Ishikawa (cell line): ENCODE measurements around the gene TRPM1.

Source experiments
- CEBPB ChIP-seq: IDR thresholded peaks from 2 replicates; pipeline ENCODE4 v1.6.1; 2012
- CREB1 ChIP-seq: IDR thresholded peaks from 2 replicates; pipeline ENCODE4 v1.6.1; 2012; ENCODE audit warnings: low read depth
- EGR1 ChIP-seq: IDR thresholded peaks from 2 replicates; pipeline ENCODE4 v1.6.1; 2012
- EP300 ChIP-seq: IDR thresholded peaks from 2 replicates; pipeline ENCODE4 v1.6.1; 2012; ENCODE audit warnings: borderline replicate concordance
- FOXM1 ChIP-seq: IDR thresholded peaks from 2 replicates; pipeline ENCODE4 v1.6.1; 2012; ENCODE audit warnings: low read depth, borderline replicate concordance
- MAX ChIP-seq: IDR thresholded peaks from 2 replicates; pipeline ENCODE4 v1.6.1; 2012
- NFIC ChIP-seq: IDR thresholded peaks from 2 replicates; pipeline ENCODE4 v1.6.1; 2012
- RAD21 ChIP-seq: IDR thresholded peaks from 2 replicates; pipeline ENCODE4 v1.6.1; 2012; ENCODE audit warnings: low read depth
- REST ChIP-seq: IDR thresholded peaks from 2 replicates; pipeline ENCODE4 v1.6.1; 2012; ENCODE audit warnings: low read depth, mild to moderate bottlenecking
- TAF1 ChIP-seq: IDR thresholded peaks from 2 replicates; pipeline ENCODE4 v1.6.1; 2012; ENCODE audit warnings: low read depth, mild to moderate bottlenecking
- TCF12 ChIP-seq: IDR thresholded peaks from 2 replicates; pipeline ENCODE4 v1.6.1; 2012; ENCODE audit warnings: low read depth
- TEAD4 ChIP-seq: IDR thresholded peaks from 2 replicates; pipeline ENCODE4 v1.6.1; 2012
- USF1 ChIP-seq: IDR thresholded peaks from 2 replicates; pipeline ENCODE4 v1.6.1; 2012
- YY1 ChIP-seq: IDR thresholded peaks from 2 replicates; pipeline ENCODE4 v1.6.1; 2012; ENCODE audit warnings: low read depth
- ZBTB7A ChIP-seq: IDR thresholded peaks from 2 replicates; pipeline ENCODE4 v1.6.1; 2012; ENCODE audit warnings: low read depth

TRPM1 gene

GRCh38 chr15:31136607-31137328 lies 35.2 kb upstream of the TRPM1 start:
- TF ChIP-seq TCF12 (no peak), RAD21 (no peak), MAX (no peak), FOXM1 (no peak), EP300 (no peak), USF1 (no peak)

- TF ChIP-seq YY1 (no peak), TCF12 (no peak), CEBPB (no peak), MAX (no peak), EGR1 (no peak), CREB1 (no peak), RAD21 (no peak), NFIC (no peak), EP300 (no peak), USF1 (no peak), TEAD4 (no peak)
Observed at GRCh38 chr15:31136016-31136415, 34.5 kb upstream of the TRPM1 start.

GRCh38 chr15:31135523-31135922 lies 34.0 kb upstream of the TRPM1 start:
- TF ChIP-seq REST, result no peak
- no peak for TF ChIP-seq CREB1
- no peak for TF ChIP-seq ZBTB7A
- no peak for TF ChIP-seq TEAD4
- TF ChIP-seq MAX, result no peak

GRCh38 chr15:31133890-31134289 lies 32.4 kb upstream of the TRPM1 start:
- no peak for TF ChIP-seq RAD21
- TF ChIP-seq ZBTB7A, result no peak
- no peak for TF ChIP-seq YY1
- TF ChIP-seq EGR1, result no peak
- no peak for TF ChIP-seq REST
- no peak for TF ChIP-seq NFIC
- no peak for TF ChIP-seq CREB1
- no peak for TF ChIP-seq EP300
- no peak for TF ChIP-seq USF1
- no peak for TF ChIP-seq TCF12
- no peak for TF ChIP-seq CEBPB
- no peak for TF ChIP-seq TEAD4
- no peak for TF ChIP-seq MAX
- TF ChIP-seq TAF1, result no peak
- TF ChIP-seq FOXM1, result no peak

- TF ChIP-seq EP300, result no peak
- TF ChIP-seq CEBPB, result no peak
- TF ChIP-seq USF1, result no peak
- no peak for TF ChIP-seq TAF1
- TF ChIP-seq FOXM1, result no peak
- no peak for TF ChIP-seq YY1
- TF ChIP-seq TEAD4, result no peak
- no peak for TF ChIP-seq TCF12
- TF ChIP-seq NFIC, result no peak
- no peak for TF ChIP-seq RAD21
- no peak for TF ChIP-seq CREB1
- no peak for TF ChIP-seq REST
Observed at GRCh38 chr15:31131853-31132375, 30.4 kb upstream of the TRPM1 start.
